Stimulated activated CD8-positive, alpha-beta memory T cell treated with anti-CD3 and anti-CD28 coated beads, Interleukin-4, amount 100 ng/mL, for 1 hour (primary cell): Measurements from ENCODE around the gene AGPAT3.

ENCODE experiments used
- DNase-seq, 2 donors: peaks; one replicate each; pipeline ENCODE4 v3.0.0-alpha.2; 2020; ENCODE audit warnings: low read depth in 2 of 2, low spot score in 1 of 2

The AGPAT3 gene

DNA sequence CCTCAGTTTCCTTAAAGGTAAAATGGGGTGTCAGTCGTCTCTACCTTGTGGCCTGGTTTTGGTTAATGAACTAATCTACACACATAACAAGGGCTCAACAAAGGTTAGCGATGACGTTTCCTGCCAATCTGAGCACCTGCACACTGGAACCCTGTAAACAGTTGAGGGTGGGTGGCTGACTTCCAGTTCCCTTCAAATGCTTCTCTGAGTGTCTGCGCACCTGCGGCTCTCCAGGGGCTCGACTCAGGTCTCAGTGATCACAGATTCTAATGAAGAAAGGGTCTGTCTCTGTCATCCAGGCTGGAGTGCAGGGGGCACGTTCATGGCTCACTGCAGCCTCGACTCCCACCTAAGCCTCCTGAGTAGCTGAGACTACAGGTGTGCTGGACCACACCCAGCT, 3.3 kb upstream of the AGPAT3 start:
- no peak for DNase-seq

DNA sequence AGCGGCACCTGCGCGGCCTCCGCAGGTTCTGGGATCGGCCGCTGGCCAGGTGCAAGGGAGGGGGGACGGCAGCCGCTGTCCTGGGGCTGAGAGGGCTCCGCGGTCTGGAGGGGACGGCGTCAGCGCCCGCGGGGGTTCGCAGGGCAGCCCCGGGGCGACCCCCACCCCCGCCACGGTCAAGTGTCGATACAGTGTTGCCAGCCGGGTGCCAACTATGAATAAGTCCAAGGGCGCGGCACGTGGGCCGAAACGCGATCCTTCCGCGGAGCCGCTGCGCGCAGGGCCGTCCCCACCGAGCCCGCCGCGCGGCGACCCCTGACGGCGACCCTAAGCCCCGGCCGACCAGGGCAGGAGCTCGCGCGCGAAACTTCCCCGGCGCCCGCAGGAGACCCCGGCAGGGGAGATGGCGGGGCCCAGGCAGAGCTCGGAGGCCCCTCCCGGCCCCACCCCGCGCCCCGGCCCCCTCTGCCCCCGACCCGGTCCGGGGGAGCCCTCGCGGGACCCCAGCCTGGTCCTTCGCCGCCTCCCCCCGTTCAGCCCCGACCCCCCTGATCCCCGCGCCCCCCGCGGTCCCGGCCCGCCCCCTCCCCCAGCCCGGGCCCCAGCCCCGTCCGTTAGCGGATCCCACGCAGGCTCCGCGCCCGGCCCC, 586 bp upstream of the AGPAT3 start:
- DNase-seq = no peak

DNA sequence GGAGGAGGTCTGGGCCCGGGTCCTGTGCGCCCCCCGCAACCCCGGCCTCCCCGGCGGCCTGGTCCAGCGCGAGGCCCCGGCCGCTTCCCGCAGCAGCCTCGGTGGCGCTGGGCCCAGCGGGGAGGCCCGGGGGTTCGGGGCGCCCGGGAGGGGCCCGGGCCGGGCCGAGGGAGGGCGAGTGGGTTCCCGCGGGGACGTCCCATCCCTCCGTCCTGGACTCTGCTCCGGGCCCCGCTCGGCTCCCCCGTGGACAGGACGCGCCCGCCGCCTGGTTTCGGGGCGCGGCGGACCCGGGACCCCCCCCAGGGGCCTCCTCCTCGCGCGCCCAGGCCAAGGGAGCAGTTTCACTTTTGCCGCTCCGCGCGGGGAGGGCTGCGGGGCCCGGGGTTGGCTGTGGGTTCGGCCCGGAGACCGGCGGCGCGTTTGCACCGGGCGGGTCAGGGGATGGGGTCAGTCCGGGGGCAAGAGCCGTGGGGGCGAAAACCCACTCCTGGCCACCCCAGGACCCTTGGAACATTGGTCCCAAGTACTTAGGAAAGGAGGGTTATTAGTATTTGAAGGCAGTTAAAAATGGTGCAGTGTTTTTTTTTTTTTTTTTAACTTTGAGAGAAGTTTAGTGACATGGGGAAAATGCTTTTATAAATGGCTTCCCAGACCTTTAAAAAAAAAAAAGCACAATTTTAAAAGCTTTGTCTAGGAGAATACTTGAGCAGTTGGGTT, 677 bp downstream of the AGPAT3 start:
- peak in 1 of 2 donors; percentile 23 for DNase-seq

DNA sequence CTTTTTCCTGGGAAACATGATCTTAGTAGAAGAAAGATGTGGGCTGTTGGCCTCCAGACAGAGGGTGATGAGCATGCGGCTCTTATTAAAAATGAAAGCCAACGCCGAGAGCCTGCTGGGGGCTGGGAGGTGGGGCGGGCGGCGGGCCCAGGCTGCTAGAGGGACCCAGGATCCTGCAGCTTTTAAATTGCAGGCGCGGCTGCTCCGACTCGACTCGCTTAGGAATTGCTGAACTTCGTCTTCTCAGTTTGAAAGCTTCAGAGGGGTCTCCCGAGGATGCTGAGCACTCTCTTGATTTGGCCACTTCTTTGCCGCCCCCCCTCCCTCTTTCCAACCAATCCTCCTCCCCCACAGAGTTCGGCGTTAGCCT, 1.2 kb downstream of the AGPAT3 start:
- no peak for DNase-seq

DNA sequence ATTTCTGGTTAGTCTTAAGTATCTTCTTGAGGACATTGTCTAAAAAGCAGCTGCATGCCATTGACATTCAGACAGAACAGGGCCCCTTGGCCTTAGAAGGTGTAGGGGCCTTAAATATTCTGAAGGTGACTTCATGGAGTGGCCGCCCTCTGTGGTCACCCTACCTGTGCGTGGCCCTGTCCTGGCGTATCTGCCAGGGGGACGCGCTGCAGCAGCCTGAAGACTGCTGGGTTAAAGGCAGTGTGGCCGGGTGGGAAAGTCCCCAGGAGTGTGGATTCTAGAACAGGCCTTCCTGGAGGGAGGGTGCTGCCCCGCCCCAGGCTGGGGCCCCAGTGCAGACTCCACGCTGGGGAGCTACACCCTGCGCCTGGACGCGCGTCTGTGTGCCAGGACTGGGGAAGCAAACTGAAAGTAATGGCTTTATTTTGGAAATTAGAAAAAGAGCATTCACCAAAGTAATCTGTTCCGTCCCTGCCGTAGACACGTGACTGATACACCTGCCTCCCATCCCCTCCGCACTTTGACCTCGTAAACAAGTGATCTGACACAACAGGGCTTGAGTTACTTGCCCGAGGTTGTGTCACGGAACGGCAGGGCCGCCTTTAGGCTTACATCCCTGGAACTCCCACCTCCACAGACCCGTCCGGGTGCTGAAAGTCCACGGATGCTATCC, 1.8 kb downstream of the AGPAT3 start:
- DNase-seq = no peak

DNA sequence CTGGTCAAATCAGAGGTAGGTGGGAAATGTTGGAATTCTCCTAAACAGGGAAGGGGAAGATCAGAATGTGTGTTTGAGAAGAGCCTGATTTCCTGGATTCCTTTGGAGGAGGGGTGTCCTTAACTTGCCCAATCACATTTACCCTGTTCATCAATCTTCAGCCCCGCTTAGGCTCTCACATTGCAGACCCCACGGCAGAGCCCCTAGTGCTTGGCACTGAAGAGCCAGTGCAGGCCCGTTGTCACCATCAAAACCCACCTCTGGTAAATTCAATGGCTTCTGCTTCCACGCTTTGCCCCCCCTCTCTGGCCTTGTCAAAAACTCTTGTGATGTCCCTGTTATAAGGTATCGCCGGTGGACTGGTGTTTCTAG, 2.3 kb downstream of the AGPAT3 start:
- no peak for DNase-seq

DNA sequence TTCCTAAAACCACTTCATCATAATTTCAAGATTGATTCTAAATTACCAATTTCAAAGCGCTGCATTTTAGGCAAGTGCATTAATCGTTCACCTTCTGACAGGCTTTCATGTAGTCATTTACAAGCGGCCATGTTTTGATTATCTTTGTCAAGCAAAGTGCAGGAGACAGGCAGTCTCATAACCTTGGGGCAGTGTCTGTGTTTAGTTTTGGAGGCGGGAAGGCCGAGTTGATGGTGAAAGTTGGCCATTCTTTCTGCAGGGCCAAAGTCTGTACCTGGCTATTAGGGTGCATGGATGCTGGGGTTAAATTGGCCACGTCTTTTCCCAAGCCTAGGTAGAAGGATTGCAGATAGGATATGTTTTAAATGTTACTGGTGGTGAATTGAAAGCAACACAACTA, 2.9 kb downstream of the AGPAT3 start:
- no peak for DNase-seq

DNA sequence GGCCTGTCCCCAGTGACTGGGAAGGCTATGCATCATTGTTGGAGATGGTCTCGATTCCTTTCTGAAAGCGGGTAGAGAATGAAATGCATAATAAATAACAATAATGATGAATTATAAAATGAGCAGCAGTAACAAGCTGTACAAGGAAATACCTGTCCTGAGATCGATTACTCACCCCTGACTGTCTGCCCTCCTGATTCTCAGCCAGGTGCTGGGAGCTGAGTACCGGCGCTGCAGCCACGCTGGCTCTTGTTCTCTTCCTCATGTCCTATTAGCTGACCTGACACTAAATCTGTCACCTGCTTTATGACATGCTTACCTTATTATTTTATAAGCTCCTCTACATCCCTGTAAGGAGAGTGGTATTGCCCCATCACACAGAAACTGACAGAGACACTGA, 3.4 kb downstream of the AGPAT3 start:
- no peak for DNase-seq

DNA sequence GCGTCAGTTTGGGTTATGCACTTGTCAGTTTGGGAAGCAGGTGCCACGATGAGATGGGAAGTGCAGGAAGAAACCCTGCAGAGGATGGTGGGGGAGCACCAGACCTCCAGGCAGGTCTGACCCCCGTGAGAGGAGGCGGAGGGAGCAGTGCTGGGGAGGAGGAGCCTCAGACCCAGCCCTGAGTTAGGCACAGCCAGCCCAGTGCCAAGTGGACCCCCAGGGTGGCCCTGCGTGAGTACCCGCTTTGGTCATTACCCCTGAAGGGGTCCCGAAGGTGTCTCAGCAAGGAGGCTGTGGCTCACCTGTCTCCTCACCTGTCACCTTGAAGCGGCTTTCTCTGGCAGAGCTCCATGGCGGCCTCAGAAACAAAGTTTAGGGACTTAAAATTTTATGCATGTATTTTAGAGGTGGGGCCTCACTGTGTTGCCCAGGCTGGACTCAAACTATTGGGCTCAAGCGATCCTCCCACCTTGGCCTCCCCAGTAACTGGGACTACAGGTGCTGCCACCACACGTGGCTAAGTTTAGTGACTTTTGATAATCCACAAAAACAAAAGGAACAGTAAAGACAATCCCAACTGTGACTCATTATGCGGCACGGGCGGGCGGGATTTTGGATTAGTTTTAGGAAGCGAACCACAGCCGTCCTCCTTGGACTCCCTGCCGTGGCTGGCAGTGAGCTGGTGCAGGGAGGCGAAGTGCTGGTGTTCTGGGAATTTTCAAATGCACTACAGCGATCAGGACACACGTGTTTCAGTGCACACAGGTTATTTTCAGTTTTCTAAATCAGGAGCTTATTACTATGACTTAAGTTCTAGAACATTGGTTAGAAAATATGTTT, 4.7 kb downstream of the AGPAT3 start:
- no peak for DNase-seq

DNA sequence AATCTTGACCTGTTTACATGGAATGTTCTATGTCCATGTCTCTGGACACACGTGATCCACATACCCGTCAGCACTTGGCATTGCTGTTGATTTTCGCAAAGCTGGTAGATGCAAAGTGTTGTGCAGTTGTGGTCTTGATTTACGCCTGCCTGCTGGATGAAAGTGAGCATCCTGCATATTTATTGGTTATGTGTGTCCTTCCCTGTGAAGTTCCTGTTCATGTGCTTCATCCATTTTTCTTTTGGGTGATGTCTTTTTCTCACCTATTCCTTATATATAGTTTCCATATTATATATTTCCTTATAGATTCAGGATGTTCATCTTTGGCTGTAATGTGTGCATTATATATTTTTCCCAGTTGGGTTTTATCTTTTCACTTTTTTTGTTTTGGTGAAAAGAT, 6.5 kb downstream of the AGPAT3 start:
- no peak for DNase-seq

DNA sequence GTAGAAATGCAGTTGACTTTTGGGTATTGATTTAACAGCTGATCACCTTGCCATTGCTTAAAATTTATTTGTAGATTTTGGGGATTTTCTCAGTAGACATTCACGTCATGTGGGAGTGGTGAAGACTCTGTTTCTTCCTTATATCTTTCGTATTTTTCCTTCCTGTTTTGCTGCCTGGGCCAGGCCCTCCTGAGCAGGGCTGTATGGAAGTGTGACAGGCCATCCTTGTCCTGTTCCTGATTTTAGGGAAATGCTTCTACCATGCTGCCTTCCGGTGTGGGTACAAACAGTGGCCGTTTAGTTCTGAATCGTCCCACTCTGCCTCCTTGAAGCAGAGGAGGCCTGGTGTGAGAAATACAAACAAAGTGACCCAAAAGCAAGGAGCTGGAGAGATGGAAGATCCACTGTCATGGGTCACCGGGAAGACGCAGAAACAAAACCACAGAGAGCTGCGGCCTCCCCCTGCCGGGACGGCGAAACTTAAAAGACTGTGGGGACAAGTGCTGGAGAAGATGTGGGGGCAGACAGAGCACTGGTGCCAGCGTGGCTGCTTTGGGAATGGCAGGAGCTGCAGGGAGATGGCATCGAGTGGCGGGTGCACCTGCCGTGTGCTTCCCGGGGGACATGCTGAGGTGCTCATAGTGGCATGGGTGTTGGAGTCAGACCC, 7.6 kb downstream of the AGPAT3 start:
- DNase-seq = no peak

DNA sequence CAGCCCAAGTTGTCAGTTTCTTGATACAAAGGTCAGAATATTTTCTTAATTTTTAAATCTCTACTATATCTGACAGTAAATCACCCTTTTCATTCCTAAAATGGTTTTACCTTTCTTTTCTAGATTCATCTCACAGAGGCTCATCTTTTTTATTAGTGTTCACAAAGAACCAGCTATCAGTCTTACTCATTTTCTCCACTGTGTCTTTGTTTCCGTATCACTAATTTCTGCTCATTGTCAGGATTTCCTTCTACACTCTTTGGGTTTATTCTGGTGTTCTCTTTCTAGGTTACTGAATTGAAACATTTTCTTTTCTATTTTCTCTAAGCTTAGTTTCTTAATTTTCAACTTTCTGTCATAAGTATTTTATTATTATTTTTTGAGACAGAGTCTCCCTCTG, 8.7 kb downstream of the AGPAT3 start:
- DNase-seq = no peak

DNA sequence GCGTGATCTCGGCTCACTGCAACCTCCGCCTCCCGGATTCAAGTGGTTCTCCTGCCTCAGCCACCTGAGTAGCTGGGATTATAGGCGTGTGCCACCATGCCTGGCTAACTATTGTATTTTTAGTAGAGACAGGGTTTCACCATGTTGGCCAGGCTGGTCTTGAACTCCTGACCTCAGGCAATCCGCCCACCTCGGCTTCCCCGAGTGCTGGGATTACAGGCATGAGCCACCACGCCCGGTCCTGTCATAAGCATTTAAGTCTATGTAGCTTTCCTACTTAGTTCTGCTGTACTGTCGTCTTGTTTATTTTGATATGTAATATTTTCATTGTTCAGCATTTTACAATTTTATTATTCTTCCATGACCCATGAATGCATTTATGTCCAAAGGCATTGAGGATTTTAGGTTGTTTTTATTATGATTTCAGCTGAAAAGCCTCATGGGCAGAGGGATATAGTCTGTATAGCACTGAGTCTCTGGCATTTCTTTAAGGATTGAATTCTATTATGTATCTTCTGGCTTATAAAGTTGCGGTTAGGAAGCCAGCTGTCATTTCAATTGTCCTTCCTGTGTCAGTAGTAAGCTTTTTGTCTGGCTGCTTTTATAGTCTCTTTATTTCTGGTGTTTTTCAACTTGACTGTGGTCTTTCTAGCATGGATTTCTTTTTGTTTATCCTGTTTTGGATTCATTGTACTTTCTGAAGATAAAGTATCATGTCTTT, 9.2 kb downstream of the AGPAT3 start:
- DNase-seq = no peak

DNA sequence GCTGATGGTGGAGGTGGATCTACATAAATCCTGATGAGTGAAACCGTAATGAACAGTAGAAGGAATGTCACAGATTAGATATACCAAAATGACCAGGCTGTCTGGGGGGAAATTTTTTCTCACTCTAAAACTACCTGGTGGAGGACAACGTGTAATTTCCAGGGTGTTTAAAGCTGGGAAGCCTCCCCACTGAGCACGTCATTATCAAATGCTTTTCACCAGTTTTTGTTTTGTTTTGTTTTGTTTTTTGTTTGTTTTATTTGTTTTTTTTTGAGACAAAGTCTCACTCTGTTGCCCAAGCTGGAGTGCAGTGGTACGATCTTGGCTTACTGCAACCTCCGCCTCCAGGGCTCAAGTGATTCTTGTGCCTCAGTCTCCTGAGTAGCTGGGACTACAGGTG, 11.6 kb downstream of the AGPAT3 start:
- no peak for DNase-seq

DNA sequence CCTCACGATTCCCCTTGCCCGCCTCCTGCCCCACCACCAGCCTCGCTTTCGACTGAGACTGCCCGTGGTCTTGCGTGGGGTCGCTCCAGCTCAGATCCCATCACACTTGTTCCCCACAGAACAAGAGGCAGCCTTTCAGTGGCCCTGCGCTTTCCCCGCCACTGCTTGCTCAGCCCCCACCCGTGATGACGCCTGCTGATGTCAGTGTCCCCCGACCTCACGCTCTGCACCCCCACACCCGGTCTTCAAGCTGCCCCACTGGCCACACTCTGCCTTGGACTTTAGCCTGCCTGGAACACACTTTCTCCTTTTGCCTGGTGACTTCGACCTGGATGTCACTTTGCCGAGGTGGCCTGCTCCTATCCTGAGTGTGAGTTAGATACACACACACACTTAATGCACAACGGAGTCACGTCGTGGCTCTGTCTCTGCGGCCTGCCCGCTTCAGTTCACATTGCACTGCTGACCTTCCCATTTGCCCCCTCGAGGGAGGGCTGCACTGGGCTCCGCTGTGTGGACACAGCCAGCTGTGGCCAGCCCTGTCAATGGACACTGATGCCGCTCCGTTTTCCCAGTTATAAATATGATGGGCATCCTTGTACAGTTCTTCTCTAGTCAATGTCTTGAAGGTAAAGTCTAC, 13.0 kb downstream of the AGPAT3 start:
- DNase-seq = no peak

DNA sequence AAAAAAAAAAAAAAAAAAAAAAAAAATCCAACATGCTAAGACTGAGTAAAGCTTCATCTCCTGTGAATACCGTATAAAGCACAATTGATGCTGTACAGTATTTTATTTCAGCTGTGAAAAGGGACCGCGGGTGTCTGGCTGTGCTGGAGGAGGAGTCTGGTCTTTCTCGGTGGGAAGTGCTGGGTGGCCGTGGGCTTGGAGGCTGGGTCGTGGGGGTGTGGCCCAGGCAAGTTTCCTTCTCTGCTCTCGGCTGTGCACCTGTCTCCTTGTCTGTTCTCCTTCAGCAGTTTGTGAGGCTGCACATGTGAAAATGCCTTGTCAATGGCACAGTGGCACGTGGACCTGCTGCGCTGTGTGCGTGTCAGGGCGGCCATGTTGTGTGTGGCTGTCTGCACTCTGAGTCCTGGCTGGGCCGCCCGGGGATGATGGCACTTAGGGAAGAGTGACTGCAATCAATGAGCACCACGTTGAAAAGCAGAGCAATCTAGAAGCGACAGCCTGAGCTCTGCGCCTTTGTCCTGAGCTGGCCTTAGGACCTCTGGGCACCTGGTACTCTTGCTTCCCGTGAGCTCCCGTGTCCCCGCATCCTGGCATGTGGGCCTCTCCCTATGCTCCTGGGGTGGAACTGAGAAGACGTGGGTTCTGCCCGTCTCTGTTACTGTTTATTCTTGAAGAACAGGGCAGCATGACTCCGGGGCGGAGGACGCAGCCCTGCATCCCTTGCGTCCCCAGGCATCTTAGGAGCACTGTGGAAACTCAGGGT, 14.5 kb downstream of the AGPAT3 start:
- DNase-seq = no peak

DNA sequence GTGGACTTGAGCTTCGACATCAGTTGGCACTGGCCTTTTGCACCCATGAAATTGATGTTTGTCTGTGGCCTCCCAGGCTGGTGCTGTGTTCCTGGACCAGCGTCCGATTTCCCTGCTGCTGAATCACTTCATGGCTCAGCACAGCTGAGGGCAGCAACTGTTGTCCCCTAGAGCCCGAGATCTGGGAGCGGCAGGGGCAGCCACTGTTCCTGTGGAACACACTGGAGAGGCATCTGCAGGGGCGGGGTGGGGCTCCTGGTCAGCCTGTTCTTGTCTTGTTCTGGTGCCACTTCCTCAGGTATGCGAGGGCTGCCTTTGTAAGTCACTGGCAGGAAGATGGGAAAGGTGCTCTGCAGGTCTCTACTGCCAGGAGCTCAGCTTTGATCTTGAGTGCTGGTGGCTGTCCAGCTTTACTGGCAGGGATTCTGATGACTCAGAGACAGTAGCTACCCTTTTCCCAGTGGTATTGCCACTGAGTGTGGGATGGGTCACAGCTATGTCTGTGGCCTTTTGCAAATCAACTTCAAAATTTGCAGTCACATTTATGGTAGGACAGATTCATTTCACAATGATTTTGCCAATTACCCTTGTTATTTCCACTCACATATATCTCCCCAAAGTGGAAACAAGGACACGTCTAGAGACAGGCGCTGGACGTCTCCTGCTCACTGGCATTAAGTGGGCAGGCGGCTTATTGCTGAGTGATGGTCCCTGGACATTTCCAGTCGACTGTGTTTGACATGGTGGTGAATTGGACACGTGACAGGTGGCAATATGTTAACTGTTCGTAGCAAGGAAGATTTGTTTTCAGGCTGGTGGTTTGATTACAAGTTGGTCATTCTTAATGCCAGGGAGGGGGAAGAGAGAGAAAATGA, 15.3 kb downstream of the AGPAT3 start:
- DNase-seq = no peak

DNA sequence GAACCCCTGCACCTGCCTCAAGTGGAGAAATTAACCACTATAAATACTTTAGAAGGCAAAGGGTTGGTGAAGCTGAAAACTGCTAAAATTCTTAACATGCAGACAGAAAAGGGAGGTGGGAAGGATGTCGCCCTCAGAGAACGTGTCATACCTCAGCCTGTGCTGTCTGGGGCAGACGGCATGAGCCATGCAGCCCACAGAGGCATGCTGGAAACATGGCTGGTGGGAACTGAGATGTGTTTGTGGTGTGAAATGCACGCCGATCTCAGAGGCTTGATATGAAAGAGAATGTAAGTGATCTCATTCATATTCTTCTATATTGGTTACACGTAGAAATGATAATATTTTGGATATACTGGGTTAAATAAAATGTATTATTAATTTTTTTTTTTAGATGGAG, 16.3 kb downstream of the AGPAT3 start:
- no peak for DNase-seq
